HG03354 (cell line): ENCODE results near the gene BCL7A.

Experiments used
- ATAC-seq: cut with Tn5 transposase; IDR thresholded peaks from one replicate; pipeline ENCODE4 v1.9.1; 2021; ENCODE audit warnings: mild to moderate bottlenecking; ENCODE audit not compliant: unreplicated experiment, poor library complexity, severe bottlenecking

BCL7A gene

DNA sequence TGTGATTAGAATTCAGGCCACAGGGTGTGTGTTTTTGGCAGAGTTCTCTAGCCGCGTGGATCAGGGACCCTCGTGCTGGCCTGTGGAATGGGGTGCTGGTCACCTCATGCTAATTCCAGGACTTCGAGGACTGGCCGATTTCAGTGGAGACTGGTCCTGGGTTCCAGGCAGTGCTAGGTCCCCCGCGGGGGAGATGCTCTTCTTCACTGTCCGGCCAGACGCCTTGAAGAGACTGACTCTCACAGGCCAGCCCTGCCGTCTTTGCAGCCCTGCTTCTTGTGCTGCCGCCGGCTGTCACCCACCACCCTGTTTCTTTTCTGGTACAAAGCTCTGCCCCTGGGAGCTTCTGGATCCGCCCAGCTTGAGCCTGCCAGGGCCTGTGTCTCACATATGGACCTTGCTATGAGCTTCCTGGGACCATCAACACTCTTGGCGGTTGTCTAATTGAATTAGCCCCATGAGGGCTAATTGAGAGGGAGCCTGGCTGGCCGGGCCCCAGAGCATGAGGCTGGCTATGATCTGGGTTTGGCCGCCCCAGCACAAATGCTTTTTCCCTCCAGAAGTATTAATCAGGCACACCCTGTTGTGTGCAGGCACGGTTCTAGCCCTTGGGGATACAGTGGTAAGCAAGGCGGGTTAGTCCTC lies 65.1 kb downstream of the BCL7A start:
- no peak for ATAC-seq

- no peak for ATAC-seq
Measured at GRCh38 chr12:122087431-122088178, 65.9 kb downstream of the BCL7A start.

DNA sequence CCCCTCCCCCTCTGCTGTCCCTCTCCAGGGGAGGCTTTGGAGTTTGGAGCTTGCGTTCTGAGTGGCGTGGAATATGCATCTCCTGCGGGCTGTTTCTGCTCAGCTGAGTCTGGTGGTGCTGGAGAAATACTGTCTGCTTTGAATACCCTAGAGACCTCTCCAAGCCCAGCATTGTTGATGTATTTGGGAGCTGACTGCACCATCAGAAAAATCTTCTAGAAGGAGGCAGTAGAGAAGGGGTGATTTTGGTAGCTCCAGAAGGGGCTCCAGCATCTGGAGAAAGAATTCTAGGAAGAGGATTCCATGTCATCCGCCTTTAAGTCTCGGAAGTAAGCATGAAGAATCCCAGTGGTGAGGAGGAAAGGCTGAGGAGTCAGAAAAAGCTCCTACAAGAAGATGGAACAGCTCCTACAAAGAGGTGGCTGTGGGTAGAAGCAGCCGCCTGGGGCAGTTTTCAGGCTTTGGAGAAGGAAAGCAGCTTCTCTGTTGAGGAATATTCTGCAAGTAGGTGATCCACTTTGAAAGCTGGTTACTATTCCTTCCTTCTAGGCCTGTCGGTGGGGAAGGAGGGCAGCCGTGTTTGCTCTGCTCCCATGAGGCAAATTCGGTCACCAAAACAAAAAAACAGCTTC lies 66.6 kb downstream of the BCL7A start:
- ATAC-seq: no peak

GRCh38 chr12:122089077-122089476 lies 67.4 kb downstream of the BCL7A start:
- ATAC-seq: no peak

- no peak for ATAC-seq
Measured at GRCh38 chr12:122090759-122091515, 69.3 kb downstream of the BCL7A start.

GRCh38 chr12:122093098-122093883 lies 71.6 kb downstream of the BCL7A start:
- no peak for ATAC-seq

GRCh38 chr12:122094137-122094734 lies 72.6 kb downstream of the BCL7A start:
- ATAC-seq: no peak

DNA sequence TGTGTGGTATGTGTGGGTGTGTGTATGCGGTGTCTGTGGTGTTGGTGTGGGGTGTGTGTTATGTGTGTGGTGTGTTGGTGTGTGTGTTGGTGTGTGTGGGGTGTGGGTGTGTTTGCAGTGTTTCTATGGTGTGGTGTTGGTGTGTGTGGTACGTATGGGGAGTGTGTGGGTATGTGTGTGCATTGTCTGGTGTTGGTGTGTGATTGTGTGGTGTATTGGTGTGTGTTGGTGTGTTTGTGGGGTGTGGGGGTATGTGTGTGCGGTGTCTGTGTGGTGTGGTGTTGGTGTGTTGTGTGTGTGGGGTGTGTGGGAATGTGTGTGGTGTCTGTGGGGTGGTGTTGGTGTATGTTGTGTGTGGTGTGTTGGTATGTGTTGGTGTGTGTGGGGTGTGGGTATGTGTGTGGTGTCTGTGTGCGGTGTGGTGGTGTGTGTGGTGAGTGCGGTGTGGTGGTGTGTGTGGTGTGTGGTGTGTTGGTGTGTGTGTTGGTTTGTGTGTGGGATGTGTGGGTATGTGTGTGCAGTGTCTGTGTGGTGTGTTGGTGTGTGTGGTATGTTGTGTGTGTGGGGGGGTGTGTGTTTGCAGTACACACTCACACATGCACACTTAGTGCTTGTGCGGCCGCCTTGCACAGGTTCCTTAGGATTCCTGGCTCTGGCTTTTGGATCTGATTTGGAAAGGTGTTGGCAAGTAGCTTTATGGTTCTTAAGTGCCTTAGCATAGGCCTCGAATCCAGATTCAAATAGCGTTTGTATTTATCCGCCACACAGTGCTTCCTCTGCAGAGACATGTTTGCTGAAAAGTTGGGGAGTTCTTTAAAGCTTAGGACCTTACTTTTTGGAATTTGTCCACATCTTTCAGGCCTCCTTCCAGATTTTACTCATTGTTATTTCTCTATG lies 73.3 kb downstream of the BCL7A start:
- ATAC-seq: no peak

DNA sequence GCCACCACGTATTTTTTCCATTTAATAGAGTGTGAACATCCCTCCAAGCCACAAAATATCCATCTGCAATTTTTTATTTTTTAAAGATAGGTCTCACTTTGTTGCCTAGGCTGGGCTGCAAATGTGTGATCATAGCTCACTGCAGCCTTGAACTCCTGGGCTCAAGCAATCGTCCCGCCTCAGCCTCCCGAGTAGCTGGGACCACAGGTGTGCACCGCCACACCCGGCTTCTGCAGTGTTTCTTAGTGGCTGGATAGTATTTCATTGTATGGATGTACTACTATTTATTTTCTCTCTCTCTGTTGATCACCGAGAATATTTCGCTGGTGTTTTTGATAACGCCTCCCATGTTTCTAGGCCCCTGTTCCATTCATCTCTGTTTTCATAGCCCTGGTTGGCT lies 74.3 kb downstream of the BCL7A start:
- ATAC-seq: no peak

- no peak for ATAC-seq
Measured at GRCh38 chr12:122096591-122097149, 75.0 kb downstream of the BCL7A start.

- ATAC-seq: no peak
Measured at GRCh38 chr12:122097584-122097926, 75.9 kb downstream of the BCL7A start.

- no peak for ATAC-seq
Measured at GRCh38 chr12:122097927-122098756, 76.5 kb downstream of the BCL7A start.

DNA sequence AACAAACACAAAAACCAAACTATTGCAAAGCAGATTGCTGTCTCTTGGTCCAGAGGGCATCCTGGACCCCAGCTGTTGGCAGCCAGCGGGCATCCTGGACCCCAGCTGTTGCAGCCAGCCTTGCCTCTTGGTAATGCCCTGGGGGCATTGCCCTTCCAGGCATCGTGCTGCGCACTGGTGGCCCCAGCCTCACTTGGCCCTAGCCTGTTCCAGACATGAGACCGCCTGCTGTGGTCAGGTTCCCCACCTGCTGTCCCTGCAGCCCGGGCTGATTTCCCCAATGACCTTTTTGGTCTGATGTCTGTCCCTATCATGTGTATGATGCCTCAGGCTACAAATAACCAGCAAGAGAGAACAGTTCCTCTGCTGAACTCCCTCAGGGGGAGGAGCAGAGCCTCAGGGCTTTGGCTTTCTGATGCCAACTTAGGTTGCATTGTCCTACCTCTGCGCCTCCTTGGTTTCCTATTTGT lies 77.6 kb downstream of the BCL7A start:
- no peak for ATAC-seq

DNA sequence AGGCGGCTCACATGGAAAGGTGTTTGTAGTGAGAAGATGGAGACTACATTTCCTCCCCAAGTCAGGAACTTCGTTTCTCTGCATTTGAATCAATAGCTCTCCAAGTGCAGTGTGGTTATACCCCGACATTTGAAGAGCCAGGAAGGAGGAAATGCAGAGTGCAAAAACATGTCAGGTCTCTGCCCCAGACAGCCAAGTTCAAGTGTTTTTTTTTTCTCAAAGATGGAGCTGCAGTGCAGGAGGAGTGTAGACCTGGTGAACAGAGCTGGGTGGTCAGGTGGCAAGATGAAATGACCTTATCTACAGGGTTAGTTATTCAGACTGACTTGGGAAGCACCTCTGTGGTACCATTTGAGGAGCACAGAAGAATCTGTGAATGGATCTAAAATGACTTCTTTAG lies 78.2 kb downstream of the BCL7A start:
- no peak for ATAC-seq

DNA sequence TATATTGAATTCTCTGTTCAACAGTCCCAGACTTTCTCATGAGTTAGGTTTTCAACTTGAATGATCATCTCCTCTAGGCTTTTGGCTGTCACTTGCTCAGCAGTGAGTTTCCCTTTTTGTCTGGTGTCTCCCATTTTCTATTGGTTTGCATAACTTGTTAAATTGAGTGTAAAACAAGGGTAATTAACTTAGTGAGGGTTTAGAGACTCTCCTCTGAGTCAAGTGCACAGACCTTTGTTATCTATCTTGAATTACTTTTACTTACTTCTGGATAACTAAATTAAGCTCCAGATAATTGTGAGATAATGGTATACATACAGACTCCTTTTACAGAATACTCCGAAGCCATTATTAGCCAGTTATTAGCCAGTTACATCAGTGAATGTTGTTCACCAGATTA lies 78.9 kb downstream of the BCL7A start:
- no peak for ATAC-seq

DNA sequence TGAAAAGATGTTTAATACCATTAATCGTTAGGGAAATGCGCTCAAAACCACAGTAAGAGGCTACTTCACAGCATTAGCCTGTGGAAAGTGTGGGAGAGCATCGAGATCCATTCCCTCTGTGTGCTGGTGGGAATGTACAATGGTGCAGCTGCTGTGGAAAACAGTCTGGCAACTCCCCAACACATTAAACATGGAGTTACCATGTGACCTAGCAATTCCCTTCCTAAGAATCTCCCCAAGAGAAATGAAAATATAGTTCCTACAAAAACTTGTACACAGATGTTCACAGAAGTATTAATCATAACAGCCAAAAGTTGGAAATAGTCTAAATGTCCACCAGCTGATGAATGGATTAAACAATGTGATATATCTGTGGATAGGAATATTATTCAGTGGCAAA lies 80.6 kb downstream of the BCL7A start:
- no peak for ATAC-seq

- ATAC-seq: no peak
Measured at GRCh38 chr12:122104844-122105243, 83.2 kb downstream of the BCL7A start.
